Right cardiac atrium (tissue), 5 donors: ENCODE data around the gene OLFM1. TPM values are rescaled to one million over a fixed set of nuclear protein-coding genes. Genes with fewer than 3 reads are reported as not detected.

Source experiments
- ATAC-seq, 2 donors: fragments of 200-7000 bp; cut with Tn5 transposase; one replicate each; pipeline versions ENCODE4 v1.8.0 to v1.9.1; 2020; ENCODE audit warnings: moderate library complexity in 2 of 2, mild to moderate bottlenecking in 1 of 2
- DNase-seq, 3 donors: peaks; one replicate each; pipeline ENCODE4 v3.0.0-alpha.2; 2020
- H3K27ac ChIP-seq: one replicate; pipeline ENCODE4 v1.5.1; 2013; ENCODE audit warnings: mild to moderate bottlenecking, low read length, control low read depth, moderate library complexity
- H3K27me3 ChIP-seq: one replicate; pipeline ENCODE4 v1.6.1; 2013; ENCODE audit not compliant: control insufficient read depth, insufficient read depth
- H3K4me1 ChIP-seq: one replicate; pipeline ENCODE4 v1.6.1; 2013; ENCODE audit warnings: low read length; ENCODE audit not compliant: control insufficient read depth, insufficient read depth
- H3K4me3 ChIP-seq: one replicate; pipeline ENCODE4 v1.5.1; 2013; ENCODE audit warnings: low read length, control low read depth
- H3K9me3 ChIP-seq: one replicate; pipeline ENCODE4 v1.6.1; 2013; ENCODE audit warnings: low read length; ENCODE audit not compliant: control insufficient read depth
- WGBS: extraction: QIAGEN DNeasy Blood & Tissue Kit; methylation state at CpG from one replicate; pipeline ENCODE4 v1.1.7; 2013; 5-methylcytosine and 5-hydroxymethylcytosine counted together
- intact Hi-C, 4 donors: fragments of 100-400 bp; cut with DNase I; formaldehyde crosslinking; loops; one replicate each; pipeline versions ENCODE4 v1.11.0 to v1.14.0; 2022 to 2023
- polyA plus RNA-seq: library from polyadenylated mRNA; stranded (reverse); fragments of 200-250 nt; gene quantifications from one replicate; pipeline ENCODE4 v1.2.3, GENCODE V29; 2013
- total RNA-seq, 4 donors: library from RNA; stranded (reverse); fragmentation: NEBNext Ultra II Directional; extraction: Animal tissue kit (Norgen Biotek cat#: 25700); gene quantifications; one replicate each; pipeline ENCODE4 v1.2.1, GENCODE V29; 2021
- donor health status: healthy with polysubstance abuse.
- donor health status: DM: no; HTN: yes; CAD: no.
- donor health status: DM: no; HTN: no; CAD: no.
- donor health status: DM: no; HTN: yes; CAD: no; lungs with severe emphysema.
- donor health status: DM: yes; HTN: yes; CAD: no.

OLFM1 gene
- total and polyA plus RNA-seq, 5 donors: 8.8 to 19.1 (median 10.0) TPM

DNA sequence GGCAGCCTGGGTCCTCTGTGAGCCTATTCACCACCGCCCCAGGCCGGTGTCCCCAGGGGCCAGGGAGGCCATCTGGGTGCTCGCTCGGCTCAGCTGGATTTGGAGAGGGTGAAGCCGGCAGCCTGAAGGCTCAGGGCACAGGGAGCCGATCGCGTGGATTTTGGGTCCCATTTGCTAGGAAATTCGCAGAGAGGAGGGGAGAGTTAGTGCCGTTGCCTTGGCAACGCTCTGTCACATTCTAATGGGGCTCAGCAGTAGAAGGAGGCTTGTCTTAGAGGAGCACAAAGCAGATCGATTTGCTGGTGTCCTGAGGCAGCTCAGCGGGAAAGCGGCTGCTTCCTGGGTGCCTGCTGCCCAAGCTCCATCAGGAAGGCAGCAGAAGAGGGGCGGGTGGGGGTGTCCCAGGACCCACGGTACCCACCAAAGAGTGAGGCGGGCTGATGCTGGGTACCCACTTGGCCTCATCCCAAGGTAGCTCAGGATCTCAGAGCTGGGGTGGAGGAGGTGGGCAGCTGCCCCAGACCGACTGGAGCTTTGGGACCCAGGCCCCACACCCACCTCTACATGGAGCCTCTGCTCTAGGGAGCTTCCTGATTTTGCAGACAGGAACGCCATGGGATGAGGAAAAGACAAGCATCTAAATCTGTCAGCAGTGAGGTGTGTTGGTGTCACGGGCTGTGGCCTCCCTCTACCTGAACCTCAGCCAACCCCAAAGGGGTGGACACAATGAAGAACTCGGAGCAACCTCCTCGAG is 17.1 kb upstream of the OLFM1 start:
- Histone ChIP-seq H3K4me3 (no peak overlapping the region), H3K27me3 (no peaks in the 10 kb centered on the region), H3K9me3 (no peaks in the 10 kb centered on the region), H3K4me1 (no peaks in the 10 kb centered on the region), H3K27ac (no peak overlapping the region)
- 42% methylated on average over 22 of the region's 22 CpGs for WGBS
- DNase-seq (no peak), ATAC-seq (no peak)
- intact Hi-C loops: no loop called here

GRCh38 chr9:135070964-135071735 is 16.3 kb upstream of the OLFM1 start:
- no peaks in the 10 kb centered on the region for H3K27me3 ChIP-seq
- intact Hi-C loops: no loop called here

GRCh38 chr9:135073081-135073740 is 14.3 kb upstream of the OLFM1 start:
- intact Hi-C loops: no loop called here
- ATAC-seq (no peak), DNase-seq (no peak)
- Histone ChIP-seq H3K27ac (no peak overlapping the region), H3K4me1 (peaks cover 2% of the 10 kb centered on the region), H3K9me3 (no peaks in the 10 kb centered on the region), H3K27me3 (no peaks in the 10 kb centered on the region), H3K4me3 (no peak overlapping the region)
- WGBS: 80% methylated on average over 13 of the region's 13 CpGs

More at GRCh38 chr9:135070964-135071735, 16.3 kb upstream of the OLFM1 start:
- no peak overlapping the region for H3K4me3 ChIP-seq
- 62% methylated on average over 16 of the region's 16 CpGs for WGBS
- peaks cover under 1% of the 10 kb centered on the region for H3K4me1 ChIP-seq
- no peaks in the 10 kb centered on the region for H3K9me3 ChIP-seq
- no peak overlapping the region for H3K27ac ChIP-seq
- DNase-seq: no peak
- ATAC-seq: no peak

DNA sequence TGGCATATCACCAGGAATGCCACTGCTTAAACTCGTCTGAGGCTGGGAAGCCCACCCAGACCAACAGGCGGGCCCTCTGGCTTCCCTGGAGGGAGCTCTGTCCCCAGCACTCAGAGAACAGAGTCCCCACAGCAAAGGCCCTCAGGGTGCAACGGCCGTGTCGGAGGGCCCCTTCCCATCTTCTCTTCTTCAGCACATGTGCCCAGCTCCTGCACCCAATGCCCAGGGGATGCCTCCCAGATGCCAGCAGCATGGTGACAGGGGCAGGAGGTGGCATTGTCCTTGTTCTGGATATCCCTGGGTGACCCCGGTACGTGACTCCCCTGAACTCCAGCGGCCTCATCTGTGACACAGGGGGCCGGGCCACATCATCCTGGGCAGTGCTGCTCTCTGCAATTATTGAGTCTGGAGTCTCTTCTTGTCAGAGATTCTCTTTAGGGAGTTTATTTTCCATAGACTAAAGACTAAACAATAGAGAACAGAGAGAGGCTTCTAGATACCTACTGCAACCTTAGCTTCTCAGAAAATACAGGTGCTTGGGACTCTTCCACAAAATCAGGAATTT is 13.6 kb upstream of the OLFM1 start:
- Histone ChIP-seq H3K27ac (no peak overlapping the region), H3K9me3 (no peaks in the 10 kb centered on the region), H3K4me1 (peaks cover 2% of the 10 kb centered on the region), H3K4me3 (no peak overlapping the region), H3K27me3 (no peaks in the 10 kb centered on the region)
- DNase-seq (no peak), ATAC-seq (no peak)
- WGBS: 86% methylated on average over 9 of the region's 9 CpGs
- intact Hi-C loops: no loop called here

DNA sequence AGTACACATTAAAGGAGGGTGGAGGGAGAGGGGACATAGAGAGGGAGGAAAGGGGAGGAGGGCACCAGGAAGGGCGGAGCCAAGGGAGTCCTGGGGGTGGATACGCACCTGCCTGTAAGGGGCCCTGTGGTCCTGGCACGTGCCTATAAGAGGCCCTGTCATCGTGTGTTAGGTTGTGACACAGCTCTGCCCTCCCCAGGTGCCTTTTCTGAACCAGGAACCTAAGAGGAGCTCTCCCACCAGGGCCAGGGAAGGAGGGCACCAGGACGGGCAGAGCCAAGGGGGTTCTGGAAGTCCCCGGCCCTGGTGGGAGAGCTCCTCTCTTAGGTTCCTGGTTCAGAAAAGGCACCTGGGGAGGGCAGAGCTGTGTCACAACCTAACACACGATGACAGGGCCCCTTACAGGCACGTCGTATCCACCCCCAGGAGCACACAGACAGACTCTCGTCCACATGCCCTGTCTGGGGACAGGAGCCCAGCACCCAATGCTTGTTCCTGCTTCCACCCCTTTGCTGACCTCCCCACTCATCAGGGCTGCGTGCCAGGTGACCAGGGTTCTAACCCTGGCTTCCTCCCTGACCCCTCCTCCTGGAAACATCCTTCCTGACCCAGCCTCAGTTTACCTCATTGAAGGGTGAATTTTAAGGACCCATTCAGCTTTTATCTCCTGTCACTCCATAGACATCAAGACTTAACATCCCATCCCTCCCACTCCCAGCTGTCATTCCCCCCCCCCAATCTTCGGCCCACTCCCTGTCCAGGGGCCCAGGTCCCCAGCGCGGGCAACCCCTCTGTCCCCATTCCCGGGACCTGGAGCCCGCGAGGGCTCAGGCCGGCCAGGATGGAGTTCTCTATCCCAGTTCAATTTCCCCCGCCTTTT is 12.9 kb upstream of the OLFM1 start:
- WGBS: 50% methylated on average over 19 of the region's 19 CpGs
- no peaks in the 10 kb centered on the region for H3K27me3 ChIP-seq
- no peak overlapping the region for H3K27ac ChIP-seq
- H3K4me3 ChIP-seq: peak overlapping the region; percentile 48
- ATAC-seq (no peak), DNase-seq (no peak)
- intact Hi-C loops: no loop called here
- peaks cover 2% of the 10 kb centered on the region for H3K4me1 ChIP-seq
- no peaks in the 10 kb centered on the region for H3K9me3 ChIP-seq

- DNase-seq: peak; percentile 77 to 90 (median 87)
- intact Hi-C loops: no loop called here
- Histone ChIP-seq H3K27me3 (no peaks in the 10 kb centered on the region), H3K4me3 (peak overlapping the region; percentile 48), H3K4me1 (peaks cover 2% of the 10 kb centered on the region), H3K9me3 (no peaks in the 10 kb centered on the region), H3K27ac (no peak overlapping the region)
- 1% methylated on average over 90 of the region's 90 CpGs for WGBS
- ATAC-seq: peak; percentile 89 to 92
These were observed 12.0 kb upstream of the OLFM1 start for GRCh38 chr9:135075234-135076142.

DNA sequence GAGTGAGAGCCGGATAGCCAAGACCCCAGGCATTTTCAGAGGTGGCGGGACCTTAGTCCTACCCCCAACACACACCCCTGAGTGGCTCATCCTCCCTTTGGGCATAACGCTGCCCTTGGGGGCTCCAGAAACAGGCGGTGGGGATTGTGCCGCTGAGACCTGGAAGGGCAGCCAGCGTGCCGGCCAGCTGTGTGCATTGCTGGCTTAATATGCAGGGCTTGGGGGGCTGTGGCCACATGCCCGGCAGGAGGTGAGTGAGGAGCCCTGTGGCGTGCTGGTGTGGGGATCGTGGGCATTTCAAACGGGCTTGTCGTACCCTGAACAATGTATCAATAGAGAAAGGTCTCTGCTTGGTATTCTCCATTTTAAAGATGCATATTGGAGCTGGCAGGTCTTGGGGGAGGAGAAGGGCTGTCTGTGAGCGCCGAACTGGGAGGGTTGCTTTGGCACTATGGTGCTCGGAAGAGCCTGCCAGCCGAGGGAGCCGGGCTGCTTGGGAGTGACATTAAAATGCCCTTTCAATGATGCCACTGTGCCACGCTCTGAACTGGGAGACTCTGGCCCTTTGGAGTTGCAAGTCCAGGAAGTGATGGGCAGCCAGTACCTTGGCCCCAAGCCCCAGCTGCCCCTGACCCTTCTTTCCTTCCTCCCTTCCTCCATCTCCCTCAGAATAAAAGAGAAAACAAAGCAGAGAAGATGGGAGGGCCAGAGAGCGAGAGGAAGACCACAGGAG is 11.2 kb upstream of the OLFM1 start:
- peaks cover 2% of the 10 kb centered on the region for H3K4me1 ChIP-seq
- no peaks in the 10 kb centered on the region for H3K27me3 ChIP-seq
- peak overlapping the region; percentile 48 for H3K4me3 ChIP-seq
- ATAC-seq (no peak), DNase-seq (no peak)
- intact Hi-C loops: no loop called here
- 23% methylated on average over 19 of the region's 19 CpGs for WGBS
- no peak overlapping the region for H3K27ac ChIP-seq
- no peaks in the 10 kb centered on the region for H3K9me3 ChIP-seq

DNA sequence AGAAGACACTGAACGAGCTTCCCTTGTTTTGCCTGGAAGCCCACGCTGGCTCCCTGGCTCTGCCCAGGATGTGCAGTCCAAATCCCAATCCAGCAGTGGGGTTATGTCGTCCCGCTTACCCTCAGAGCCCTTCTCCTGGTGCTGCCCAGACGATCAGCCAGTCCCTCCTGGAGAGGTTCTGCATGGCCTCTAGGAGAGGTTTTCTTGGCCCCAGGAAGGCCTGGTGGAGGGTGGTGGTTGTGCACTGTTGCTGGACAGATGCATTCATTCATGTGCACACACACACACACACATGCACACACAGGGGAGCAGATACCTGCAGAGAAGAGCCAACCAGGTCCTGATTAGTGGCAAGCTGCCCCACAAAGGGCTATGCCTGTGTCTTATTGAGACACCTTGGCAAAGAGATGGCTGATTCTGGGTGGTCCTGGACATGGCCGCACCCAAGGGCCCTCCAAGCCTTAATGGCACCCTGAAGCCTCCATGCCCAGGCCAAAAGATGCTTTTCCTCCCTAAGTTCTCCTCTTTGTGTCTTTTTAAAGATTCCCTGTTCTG is 10.5 kb upstream of the OLFM1 start:
- H3K4me3 ChIP-seq: no peak overlapping the region
- no peak for DNase-seq
- 79% methylated on average over 6 of the region's 6 CpGs for WGBS
- H3K9me3 ChIP-seq: no peaks in the 10 kb centered on the region
- no peaks in the 10 kb centered on the region for H3K27me3 ChIP-seq
- peaks cover 2% of the 10 kb centered on the region for H3K4me1 ChIP-seq
- no peak overlapping the region for H3K27ac ChIP-seq
- no peak for ATAC-seq
- intact Hi-C loops: no loop called here
